HFFc6 (cell line): ENCODE results near the gene CLEC16A. TPM values are rescaled to one million over a fixed set of nuclear protein-coding genes. Genes with fewer than 3 reads are reported as not detected.
A peak's percentile ranks its signal among the peaks of the same experiment; 100 is the strongest.

ENCODE experiments used
- DNase-seq: peaks from one replicate; pipeline ENCODE4 v3.0.0-alpha.2; 2018
- H3K27ac Mint-ChIP-seq: 2 replicates; pipeline ENCODE4 v1.8.0; 2020; ENCODE audit warnings: mild to moderate bottlenecking, mixed read lengths
- H3K27me3 Mint-ChIP-seq: 2 replicates; pipeline ENCODE4 v1.8.0; 2021; ENCODE audit warnings: mild to moderate bottlenecking, moderate library complexity, mixed read lengths; ENCODE audit not compliant: insufficient read depth
- H3K36me3 Mint-ChIP-seq: 2 replicates; pipeline ENCODE4 v1.8.0; 2021; ENCODE audit warnings: low read depth, mixed read lengths
- H3K4me1 Mint-ChIP-seq: 2 replicates; pipeline ENCODE4 v1.8.0; 2020; ENCODE audit warnings: low read depth, mixed read lengths
- H3K4me3 Mint-ChIP-seq: 2 replicates; pipeline ENCODE4 v1.8.0; 2020; ENCODE audit warnings: mild to moderate bottlenecking, moderate library complexity, mixed read lengths
- H3K9me3 Mint-ChIP-seq: 2 replicates; pipeline ENCODE4 v1.8.0; 2020; ENCODE audit warnings: mild to moderate bottlenecking, mixed read lengths
- CTCF ChIP-seq: fragments of 200-600 bp; sonication (generic); IDR thresholded peaks from 2 replicates; pipeline ENCODE4 v1.5.0; 2021; ENCODE audit warnings: antibody characterized with exemption, mild to moderate bottlenecking
- total RNA-seq, 6 experiments: library from RNA; stranded (reverse); fragmentation: NEBNext Ultra II Directional; extraction: Animal tissue kit (Norgen Biotek cat#: 25700); gene quantifications; 2 replicates in 1 of 6; 3 replicates in 5 of 6; pipeline ENCODE4 v1.2.3, GENCODE V29; 2021

CLEC16A gene
- total RNA-seq, 6 experiments from 2014 or later, result 19.4 to 23.2 (median 21.2) TPM

GRCh38 chr16:11034481-11034931 is 90.1 kb downstream of the CLEC16A start:
- Mint-ChIP-seq H3K9me3 (peaks cover 5% of the 10 kb centered on the region), H3K27me3 (no peaks in the 10 kb centered on the region; the same call in 1 of the 2 replicates), H3K27ac (peak overlapping the region; percentile 48; the same call in 1 of the 2 replicates), H3K4me1 (peaks cover 54% of the 10 kb centered on the region), H3K36me3 (peaks cover 53% of the 10 kb centered on the region), H3K4me3 (no peak overlapping the region)
- no peak for DNase-seq
- TF ChIP-seq CTCF, result no peak

- DNase-seq, result no peak
- peaks cover 48% of the 10 kb centered on the region for H3K4me1 Mint-ChIP-seq
- no peak for TF ChIP-seq CTCF
- no peaks in the 10 kb centered on the region for H3K9me3 Mint-ChIP-seq
- no peak overlapping the region for H3K4me3 Mint-ChIP-seq
- no peaks in the 10 kb centered on the region; the same call in 1 of the 2 replicates for H3K27me3 Mint-ChIP-seq
- H3K36me3 Mint-ChIP-seq, result peaks cover 53% of the 10 kb centered on the region
- H3K27ac Mint-ChIP-seq, result no peak overlapping the region
Observed at GRCh38 chr16:11035096-11035495, 90.7 kb downstream of the CLEC16A start.

GRCh38 chr16:11036040-11036439 is 91.7 kb downstream of the CLEC16A start:
- Mint-ChIP-seq H3K9me3 (no peaks in the 10 kb centered on the region), H3K27ac (no peak overlapping the region), H3K27me3 (no peaks in the 10 kb centered on the region; the same call in 1 of the 2 replicates), H3K4me3 (no peak overlapping the region), H3K4me1 (peaks cover 39% of the 10 kb centered on the region), H3K36me3 (peaks cover 54% of the 10 kb centered on the region)
- DNase-seq, result no peak
- no peak for TF ChIP-seq CTCF

- Mint-ChIP-seq H3K27me3 (no peaks in the 10 kb centered on the region; the same call in 1 of the 2 replicates), H3K9me3 (no peaks in the 10 kb centered on the region), H3K27ac (no peak overlapping the region)
Observed at GRCh38 chr16:11036868-11037410, 92.6 kb downstream of the CLEC16A start.

GRCh38 chr16:11038305-11038704 is 93.9 kb downstream of the CLEC16A start:
- no peak for TF ChIP-seq CTCF
- no peak for DNase-seq
- Mint-ChIP-seq H3K9me3 (no peaks in the 10 kb centered on the region), H3K4me1 (peaks cover 24% of the 10 kb centered on the region), H3K27me3 (no peaks in the 10 kb centered on the region), H3K27ac (no peak overlapping the region), H3K4me3 (no peak overlapping the region), H3K36me3 (peaks cover 38% of the 10 kb centered on the region)

More at GRCh38 chr16:11036868-11037410, 92.6 kb downstream of the CLEC16A start:
- H3K36me3 Mint-ChIP-seq, result peaks cover 49% of the 10 kb centered on the region
- no peak for DNase-seq
- no peak for TF ChIP-seq CTCF
- peaks cover 37% of the 10 kb centered on the region for H3K4me1 Mint-ChIP-seq
- H3K4me3 Mint-ChIP-seq, result no peak overlapping the region
